Activated T-cell treated with anti-CD3 and anti-CD28 coated beads for 24 hours (primary cell): ENCODE data around the gene CBR3.
"Not testable (repeated sequence)": the region's sequence is repeated elsewhere in the genome, so short reads cannot be mapped to it uniquely, and the experiment has no call there.

Experiments used
- DNase-seq: peaks from one replicate; pipeline ENCODE4 v3.0.0-alpha.2; 2020; ENCODE audit warnings: low read depth

Gene CBR3

DNA sequence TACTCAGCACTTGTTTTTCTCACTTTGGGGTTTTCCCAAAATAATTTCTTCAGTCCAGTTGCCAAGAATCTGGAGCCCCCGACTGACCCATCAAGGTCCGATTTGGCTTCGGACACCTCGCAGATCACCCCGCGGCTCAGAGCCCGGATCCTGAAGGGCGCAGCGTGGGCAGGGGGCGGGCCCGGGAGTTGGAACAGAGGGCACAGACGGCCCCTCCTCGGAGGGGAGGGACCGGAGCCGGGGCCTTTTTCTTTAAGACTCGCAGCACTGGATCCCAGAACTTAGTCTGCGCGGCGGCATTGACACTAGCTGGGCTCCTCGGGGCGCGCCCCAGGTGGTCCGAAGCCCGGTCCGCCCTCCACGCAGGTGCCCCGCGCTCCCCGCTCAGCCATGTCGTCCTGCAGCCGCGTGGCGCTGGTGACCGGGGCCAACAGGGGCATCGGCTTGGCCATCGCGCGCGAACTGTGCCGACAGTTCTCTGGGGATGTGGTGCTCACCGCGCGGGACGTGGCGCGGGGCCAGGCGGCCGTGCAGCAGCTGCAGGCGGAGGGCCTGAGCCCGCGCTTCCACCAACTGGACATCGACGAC is at the start of gene CBR3:
Gene CBR3, plus strand, starts transcription at position 277 of the 588 bp plus-strand sequence. Its CDS starts 114 bp downstream, at position 391.
- peak; percentile 41 for DNase-seq

GRCh38 chr21:36087362-36088138 is 47.3 kb upstream of the CBR3 start:
- DNase-seq, result no peak

DNA sequence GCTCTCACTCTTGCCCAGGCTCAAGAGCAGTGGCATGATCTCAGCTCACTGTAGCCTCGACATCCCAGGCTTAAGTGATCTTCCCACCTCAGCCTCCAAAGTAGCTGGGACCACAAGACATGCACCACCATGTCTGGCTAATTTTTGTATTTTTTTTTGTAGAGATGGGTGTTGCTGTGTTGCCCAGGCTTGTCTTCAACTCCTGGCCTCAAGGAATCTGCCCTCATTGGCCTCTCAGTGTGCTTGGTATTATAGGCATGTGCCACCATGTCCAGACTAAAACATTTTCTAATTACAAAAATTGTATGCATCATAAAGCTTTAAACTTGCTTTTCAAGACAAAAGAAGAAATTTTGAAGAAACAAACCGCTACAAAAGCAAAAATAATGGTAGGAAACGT is 44.9 kb upstream of the CBR3 start:
- no peak for DNase-seq

DNA sequence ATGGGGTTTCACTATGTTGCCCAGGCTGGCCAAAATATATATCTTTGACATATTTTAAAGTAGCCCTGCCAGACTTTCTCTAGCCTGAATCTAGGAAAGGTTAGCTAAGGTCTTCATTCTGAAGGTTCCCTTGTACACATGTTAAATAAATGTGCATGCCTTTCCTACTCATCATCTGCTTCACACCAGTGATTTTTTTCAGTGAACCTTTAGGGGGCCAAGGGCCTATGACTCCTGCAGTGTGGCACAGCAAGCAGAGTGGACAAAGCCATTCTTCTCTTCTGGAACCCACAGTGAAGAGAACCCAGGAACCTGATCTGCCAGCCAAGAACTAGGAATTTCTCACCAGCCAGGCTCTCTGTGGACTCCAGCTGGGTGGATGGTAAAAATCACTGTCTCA is 42.2 kb upstream of the CBR3 start:
- no peak for DNase-seq

- no peak for DNase-seq
Measured at GRCh38 chr21:36093512-36093911, 41.4 kb upstream of the CBR3 start.

- DNase-seq, result no peak
Measured at GRCh38 chr21:36096398-36097290, 38.2 kb upstream of the CBR3 start.

DNA sequence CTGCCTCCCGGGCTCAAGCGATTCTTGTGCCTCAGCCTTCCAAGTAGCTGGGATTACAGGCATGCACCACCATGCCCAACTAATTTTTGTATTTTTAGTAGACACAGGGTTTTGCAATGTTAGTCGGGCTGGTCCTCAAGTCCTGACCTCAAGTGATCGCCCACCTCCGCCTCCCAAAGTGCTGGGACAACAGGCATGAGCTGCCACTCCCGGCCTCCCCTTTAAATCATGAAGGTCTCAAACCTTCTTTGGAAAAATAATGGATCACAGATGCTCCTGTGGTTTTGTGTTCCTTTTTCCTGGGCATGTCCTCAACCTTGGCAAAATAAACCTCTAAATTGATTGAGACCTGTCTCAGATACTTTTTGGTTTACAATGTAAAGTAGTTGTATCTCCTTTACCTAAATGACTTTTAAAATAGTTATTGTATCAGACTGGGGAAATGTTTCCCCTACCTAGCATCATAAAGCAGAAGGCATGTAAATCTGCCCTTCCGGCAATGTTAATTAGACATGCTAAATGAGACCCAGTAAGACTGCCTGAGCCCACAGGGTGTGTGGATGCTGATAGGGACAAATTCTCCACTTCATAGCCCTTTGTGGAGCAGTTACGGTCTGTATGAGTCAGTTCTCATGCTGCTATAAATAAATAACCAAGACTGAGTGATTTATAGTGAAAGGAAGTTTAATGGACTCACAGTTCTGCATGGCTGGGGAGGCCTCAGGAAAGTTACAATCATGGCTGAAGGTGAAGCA is 37.3 kb upstream of the CBR3 start:
- no peak for DNase-seq

- DNase-seq, result no peak
Measured at GRCh38 chr21:36098182-36098532, 36.7 kb upstream of the CBR3 start.

- DNase-seq, result no peak
Measured at GRCh38 chr21:36099000-36099399, 35.9 kb upstream of the CBR3 start.

DNA sequence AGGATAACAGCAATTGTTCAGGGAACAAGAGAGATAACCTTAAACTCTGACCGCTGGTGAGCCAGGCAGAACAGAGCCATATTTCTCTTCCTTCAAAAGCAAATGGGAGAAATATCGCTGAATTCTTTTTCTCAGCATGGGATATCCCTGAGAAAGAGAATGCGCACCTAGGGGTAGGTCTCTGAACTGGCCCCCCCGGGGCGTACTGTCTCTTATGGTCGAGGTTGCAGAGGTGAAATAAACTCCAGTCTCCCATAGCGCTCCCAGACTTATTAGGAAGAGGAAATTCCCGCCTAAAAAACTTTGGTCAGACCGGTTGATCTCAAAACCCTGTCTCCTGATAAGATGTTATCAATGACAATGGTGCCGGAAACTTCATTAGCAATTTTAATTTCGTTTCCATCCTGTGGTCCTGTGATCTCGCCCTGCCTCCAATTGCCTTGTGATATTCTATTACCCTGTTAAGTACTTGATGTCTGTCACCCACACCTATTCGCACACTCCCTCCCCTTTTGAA is 35.1 kb upstream of the CBR3 start:
- DNase-seq, result not testable (repeated sequence)

DNA sequence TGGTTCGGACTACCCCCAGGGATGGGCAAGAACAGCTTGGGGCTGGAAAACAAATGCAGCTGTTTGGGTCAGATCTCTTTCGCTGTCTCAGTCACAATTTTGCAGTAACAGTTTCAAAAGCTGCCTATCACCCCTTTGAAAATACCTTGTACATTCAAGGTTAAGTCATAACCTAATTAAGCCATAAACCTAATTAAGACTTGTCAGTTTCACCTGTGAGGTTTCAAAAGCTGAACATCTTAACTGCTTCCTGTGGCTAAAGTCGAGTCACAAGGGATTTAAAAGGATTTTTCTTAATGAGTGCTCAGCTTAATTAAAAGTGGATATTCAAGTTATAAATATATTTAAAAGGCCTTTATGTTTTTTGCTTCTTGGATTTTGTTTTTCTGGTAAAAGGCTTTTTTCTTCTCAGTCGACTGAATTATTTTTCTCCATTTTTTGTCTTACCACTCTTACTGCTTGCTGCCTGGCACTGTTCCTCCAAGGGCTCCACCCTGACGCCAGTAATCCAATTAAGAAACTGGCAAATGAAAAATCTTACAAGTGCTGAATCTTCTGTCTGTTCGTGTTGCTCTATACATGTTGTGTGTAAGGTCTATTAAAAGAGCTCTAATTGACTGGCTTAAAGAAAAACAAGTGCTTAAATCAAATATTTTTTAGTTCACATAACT is 33.8 kb upstream of the CBR3 start:
- DNase-seq, result no peak

GRCh38 chr21:36103434-36103833 is 31.4 kb upstream of the CBR3 start:
- DNase-seq, result no peak

GRCh38 chr21:36104317-36105300 is 30.3 kb upstream of the CBR3 start:
- peak; percentile 35 for DNase-seq

GRCh38 chr21:36105327-36105842 is 29.5 kb upstream of the CBR3 start:
- DNase-seq, result no peak

DNA sequence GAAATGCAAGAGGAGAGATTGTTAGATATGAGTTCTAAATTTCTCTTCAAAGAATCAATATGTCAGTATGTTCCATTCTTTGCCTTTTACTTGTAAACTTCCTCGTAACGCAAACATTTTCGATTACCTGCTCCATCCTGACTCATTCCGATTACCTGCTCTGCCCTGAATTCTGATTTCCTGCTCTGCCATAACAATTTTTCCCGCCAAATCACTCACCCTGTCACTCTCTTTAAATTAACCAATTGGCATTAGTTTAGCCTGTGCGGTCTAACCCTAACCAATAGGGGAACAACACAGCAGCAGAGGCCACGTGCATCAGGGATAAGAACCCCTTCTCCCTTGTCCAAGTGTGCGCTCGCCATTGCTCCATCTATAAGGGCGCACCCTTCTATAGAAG is 25.0 kb upstream of the CBR3 start:
- DNase-seq, result no peak

DNA sequence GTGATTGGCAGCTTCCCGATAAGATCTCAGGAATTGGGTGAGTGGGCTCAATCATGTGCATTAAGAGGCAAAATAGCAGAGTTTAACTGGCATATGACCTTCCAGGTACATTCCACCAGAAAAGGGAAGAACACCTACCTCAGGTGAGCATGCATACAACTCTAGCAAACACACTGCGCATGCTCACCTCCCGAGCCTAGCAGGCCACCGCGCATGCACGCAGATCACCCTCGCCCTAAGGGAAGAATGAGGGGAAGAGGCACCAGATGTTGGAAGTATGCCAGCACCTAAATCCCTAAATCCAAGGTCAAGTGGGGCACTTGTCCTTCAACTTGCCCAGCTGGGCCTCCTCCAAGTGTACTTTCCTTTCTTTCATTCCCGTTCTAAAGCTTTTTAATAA is 23.6 kb upstream of the CBR3 start:
- DNase-seq, result no peak

DNA sequence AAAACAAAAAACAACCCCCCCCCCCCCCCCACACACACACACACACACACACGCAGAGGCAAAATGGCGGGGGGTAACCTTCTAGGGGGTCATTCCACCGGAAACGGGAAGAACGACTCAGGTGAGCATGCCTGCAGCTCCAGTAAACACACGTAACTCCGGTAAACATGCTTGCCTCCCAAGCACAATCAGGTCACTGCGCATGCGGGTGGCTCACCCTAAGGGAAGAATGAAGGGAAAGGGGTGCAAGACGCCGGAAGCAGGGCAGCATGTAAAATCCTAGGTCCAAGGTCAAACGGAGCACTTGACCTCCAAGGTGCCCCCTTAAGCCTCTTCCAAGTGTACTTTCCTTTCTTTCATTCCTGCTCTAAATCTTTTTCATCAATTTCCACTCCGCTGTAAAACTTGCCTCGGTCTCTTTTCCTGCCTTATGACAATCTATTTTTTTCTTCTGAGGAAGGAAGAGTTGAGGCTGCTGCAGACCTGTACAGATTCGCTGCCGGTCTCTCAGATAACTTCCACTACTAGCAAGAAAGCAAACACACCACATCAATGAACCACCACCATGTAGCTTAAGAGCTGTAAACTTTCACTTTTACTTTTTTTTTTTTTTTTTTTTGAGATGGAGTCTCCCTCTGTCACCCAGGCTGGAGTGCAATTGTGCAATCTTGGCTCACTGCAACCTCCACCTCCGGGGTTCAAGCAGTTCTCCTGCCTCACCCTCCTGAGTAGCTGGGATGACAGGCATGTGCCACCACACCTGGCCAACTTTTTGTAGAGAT is 21.0 kb upstream of the CBR3 start:
- DNase-seq, result peak; percentile 30

DNA sequence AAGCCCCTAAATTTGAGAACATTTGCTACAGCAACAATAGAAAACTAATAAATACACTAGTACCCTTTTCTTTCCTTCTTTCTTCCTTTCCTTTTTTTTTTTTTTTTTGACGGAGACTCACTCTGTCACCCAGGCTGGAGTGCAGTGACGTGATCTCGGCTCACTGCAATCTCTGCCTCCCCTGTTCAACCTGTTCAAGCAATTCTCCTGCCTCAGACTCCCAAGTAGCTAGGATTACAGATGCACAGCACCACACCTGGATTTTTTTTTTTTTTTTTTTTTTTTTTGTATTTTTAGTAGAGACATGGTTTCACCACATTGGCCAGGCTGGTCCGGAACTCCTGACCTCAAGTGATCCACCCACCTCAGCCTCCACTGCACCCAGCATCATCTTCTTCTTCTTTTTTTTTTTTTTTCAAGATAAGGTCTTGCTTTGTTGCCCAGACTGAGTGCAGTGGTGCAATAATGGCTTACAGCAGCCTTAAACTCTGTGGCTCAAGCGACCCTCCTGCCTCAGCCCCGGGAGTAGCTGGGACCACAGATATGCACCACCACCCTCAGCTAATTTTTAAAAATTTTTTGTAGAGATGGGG is 19.6 kb upstream of the CBR3 start:
- DNase-seq, result no peak

DNA sequence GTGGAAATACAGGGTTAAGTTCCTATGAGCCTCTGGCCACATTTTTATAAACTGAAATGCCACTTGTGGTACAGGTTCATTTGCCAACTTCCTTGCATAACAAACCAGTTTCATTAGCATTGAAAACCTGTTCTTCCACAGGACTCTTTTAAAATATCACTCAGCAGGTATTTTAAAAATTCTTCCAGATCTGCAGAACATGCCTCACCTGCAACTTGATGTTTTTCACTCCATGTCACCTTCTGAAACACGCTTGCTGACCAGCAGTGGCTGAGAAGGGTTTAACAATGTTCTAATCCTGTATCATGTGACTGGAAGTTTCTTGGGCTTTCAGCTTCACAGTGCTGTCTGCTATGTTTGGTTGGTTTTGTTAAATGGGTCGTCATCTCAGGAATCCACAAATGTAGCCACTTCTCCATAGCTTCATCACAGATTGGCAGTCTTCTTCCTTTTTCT is 17.6 kb upstream of the CBR3 start:
- DNase-seq, result no peak
